OCI-LY7 (cell line): Measurements from ENCODE around the gene XRRA1.
A peak's percentile ranks its signal among the peaks of the same experiment; 100 is the strongest.

ENCODE experiments used
- CTCF ChIP-seq: fragments of 200-600 bp; sonication (generic); conservative IDR thresholded peaks from 2 replicates; pipeline ENCODE4 v1.5.1; 2014; ENCODE audit warnings: mild to moderate bottlenecking, antibody characterized with exemption, low read length, moderate library complexity, mixed read lengths
- EZH2phosphoT487 ChIP-seq: fragments of 200-600 bp; sonication (generic); IDR thresholded peaks from 2 replicates; pipeline ENCODE4 v1.6.1; 2018; ENCODE audit warnings: low read depth, borderline replicate concordance, mild to moderate bottlenecking, mixed run types, antibody characterized with exemption, low read length, moderate library complexity, mixed read lengths

GRCh38 chr11:74929431-74930363, 19.2 kb downstream of the XRRA1 start:
- TF ChIP-seq CTCF: peak; percentile 99
- TF ChIP-seq EZH2phosphoT487: no peak
